H1 (cell line): ENCODE data around the gene GJB1. TPM values are rescaled to one million over a fixed set of nuclear protein-coding genes. Genes with fewer than 3 reads are reported as not detected.

Experiments
- CTCF ChIA-PET: fragments of 300-600 bp; sonication (Branson Sonifier 250); formaldehyde crosslinking; loops from one replicate; lab custom pipeline; 2021; ENCODE audit not compliant: partially characterized antibody; lab: Charles Lee
- POLR2A ChIA-PET: fragments of 300-600 bp; sonication (Branson Sonifier 250); formaldehyde crosslinking; loops from one replicate; lab custom pipeline; 2021; ENCODE audit warnings: inconsistent platforms; ENCODE audit not compliant: partially characterized antibody; lab: Charles Lee
- DNase-seq, 2 experiments: peaks; one replicate each; pipeline versions ENCODE4 v3.0.0 to v3.0.0-alpha.2; 2010 to 2022; ENCODE audit warnings: low spot score in 2 of 2, low read depth in 1 of 2, mixed read lengths in 1 of 2
- FAIRE-seq: peaks from 2 replicates; lab custom pipeline; 2011; peaks lifted over from hg19 to GRCh38; lab: Jason Lieb, UNC
- H2AFZ ChIP-seq: 2 replicates; pipeline ENCODE4 v1.8.1; 2012; ENCODE audit warnings: low read length, inconsistent platforms
- H2AK5ac ChIP-seq: 2 replicates; pipeline ENCODE4 v1.6.1; 2013; ENCODE audit warnings: low read depth, low read length
- H2BK120ac ChIP-seq: replicated peaks from 2 replicates; pipeline ENCODE3; 2013; ENCODE audit warnings: low read depth, low read length, inconsistent platforms
- H2BK12ac ChIP-seq: 2 replicates; pipeline ENCODE4 v1.6.1; 2013; ENCODE audit warnings: low read depth, low read length
- H2BK15ac ChIP-seq: 2 replicates; pipeline ENCODE4 v1.6.1; 2013; ENCODE audit warnings: low read length
- H2BK20ac ChIP-seq: 2 replicates; pipeline ENCODE4 v1.6.1; 2013; ENCODE audit warnings: low read length
- H2BK5ac ChIP-seq: 2 replicates; pipeline ENCODE4 v1.6.1; 2013; ENCODE audit warnings: low read depth, low read length
- H3K14ac ChIP-seq: 2 replicates; pipeline ENCODE4 v1.6.1; 2013; ENCODE audit warnings: inconsistent platforms; ENCODE audit not compliant: insufficient read length
- H3K18ac ChIP-seq: 2 replicates; pipeline ENCODE4 v1.6.1; 2013; ENCODE audit warnings: low read length; ENCODE audit errors: extremely low read depth
- H3K23ac ChIP-seq: 2 replicates; pipeline ENCODE4 v1.6.1; 2013; ENCODE audit warnings: inconsistent platforms; ENCODE audit not compliant: insufficient read length
- H3K23me2 ChIP-seq: 2 replicates; pipeline ENCODE4 v1.6.1; 2013; ENCODE audit warnings: low read depth, low read length
- H3K27ac ChIP-seq: 2 replicates; pipeline ENCODE4 v1.6.1; 2011; ENCODE audit warnings: low read depth, low read length, inconsistent platforms
- H3K27me3 ChIP-seq, 4 experiments: replicated peaks in 1 of 4; 1 replicate in 1 of 4; 2 replicates in 3 of 4; pipeline versions ENCODE4 v1.6.1 to v1.8.1; 2011 to 2013; ENCODE audit warnings: low read length in 3 of 4, mild to moderate bottlenecking in 3 of 4, inconsistent platforms in 2 of 4, mixed read lengths in 2 of 4, moderate library complexity in 1 of 4; ENCODE audit not compliant: control insufficient read depth in 3 of 4, insufficient read depth in 3 of 4; ENCODE audit errors: extremely low read depth in 1 of 4
- H3K36me3 ChIP-seq, 4 experiments: 2 replicates each; pipeline versions ENCODE4 v1.6.1 to v1.8.1; 2011 to 2013; ENCODE audit warnings: mild to moderate bottlenecking in 4 of 4, low read length in 3 of 4, moderate library complexity in 2 of 4, control low read depth in 1 of 4, inconsistent platforms in 1 of 4; ENCODE audit not compliant: insufficient read depth in 4 of 4, control insufficient read depth in 2 of 4
- H3K4ac ChIP-seq: replicated peaks from 2 replicates; pipeline ENCODE3; 2013; ENCODE audit warnings: low read length, low read depth, mixed read lengths, inconsistent platforms; ENCODE audit not compliant: insufficient read length
- H3K4me1 ChIP-seq, 4 experiments: replicated peaks in 1 of 4; 1 replicate in 1 of 4; 2 replicates in 3 of 4; pipeline versions ENCODE4 v1.6.1 to v1.8.1; 2011 to 2013; ENCODE audit warnings: low read length in 3 of 4, inconsistent platforms in 2 of 4, mixed read lengths in 1 of 4; ENCODE audit not compliant: insufficient read depth in 4 of 4, control insufficient read depth in 3 of 4
- H3K4me2 ChIP-seq, 2 experiments: 2 replicates each; pipeline versions ENCODE4 v1.6.1 to v1.8.1; 2011 to 2013; ENCODE audit warnings: low read depth in 2 of 2, low read length in 2 of 2, control low read depth in 1 of 2, inconsistent platforms in 1 of 2, mild to moderate bottlenecking in 1 of 2; ENCODE audit not compliant: insufficient read depth in 1 of 2
- H3K4me3 ChIP-seq, 4 experiments: fragments of 200-600, 300-600 bp in 1 of 4; sonication (generic), shearing (Covaris generic), sonication (Bioruptor Twin) in 1 of 4; 2 replicates each; pipeline versions ENCODE4 v1.5.1 to v1.8.1; 2011 to 2016; ENCODE audit warnings: low read length in 4 of 4, low read depth in 3 of 4, control low read depth in 2 of 4, inconsistent platforms in 2 of 4, mild to moderate bottlenecking in 2 of 4, mixed read lengths in 1 of 4, moderate library complexity in 1 of 4; ENCODE audit not compliant: insufficient read depth in 2 of 4; ENCODE audit errors: extremely low read depth in 1 of 4
- H3K56ac ChIP-seq: replicated peaks from 2 replicates; pipeline ENCODE3; 2013; ENCODE audit warnings: low read depth, mild to moderate bottlenecking, mixed read lengths, low read length, inconsistent platforms; ENCODE audit not compliant: insufficient read length
- H3K79me1 ChIP-seq: 2 replicates; pipeline ENCODE4 v1.6.1; 2013; ENCODE audit warnings: low read depth, low read length, control low read depth
- H3K79me2 ChIP-seq, 2 experiments: 2 replicates each; pipeline versions ENCODE4 v1.6.1 to v1.8.1; 2012 to 2013; ENCODE audit warnings: low read length in 2 of 2, mild to moderate bottlenecking in 2 of 2, inconsistent platforms in 1 of 2; ENCODE audit not compliant: insufficient read depth in 2 of 2, control insufficient read depth in 1 of 2
- H3K9ac ChIP-seq, 4 experiments: replicated peaks in 1 of 4; 1 replicate in 1 of 4; 2 replicates in 3 of 4; pipeline versions ENCODE4 v1.6.1 to v1.8.1; 2011 to 2013; ENCODE audit warnings: low read depth in 3 of 4, low read length in 3 of 4, control low read depth in 2 of 4, mild to moderate bottlenecking in 2 of 4, moderate library complexity in 2 of 4, inconsistent platforms in 1 of 4; ENCODE audit errors: extremely low read depth in 1 of 4
- H3K9me3 ChIP-seq, 2 experiments: 2 replicates each; pipeline versions ENCODE4 v1.6.1 to v1.8.1; 2012 to 2013; ENCODE audit warnings: mild to moderate bottlenecking in 2 of 2, moderate library complexity in 2 of 2, control low read depth in 1 of 2, inconsistent platforms in 1 of 2, low read depth in 1 of 2, low read length in 1 of 2, mixed read lengths in 1 of 2; ENCODE audit not compliant: insufficient read depth in 2 of 2
- H4K20me1 ChIP-seq, 2 experiments: replicated peaks in 1 of 2; 2 replicates each; pipeline versions ENCODE3 to v1.8.1; 2011 to 2013; ENCODE audit warnings: inconsistent platforms in 2 of 2, low read length in 2 of 2, mild to moderate bottlenecking in 1 of 2; ENCODE audit not compliant: insufficient read depth in 2 of 2, control insufficient read depth in 1 of 2
- H4K5ac ChIP-seq: 2 replicates; pipeline ENCODE4 v1.6.1; 2013; ENCODE audit warnings: low read length, low read depth, mixed read lengths, inconsistent platforms; ENCODE audit not compliant: insufficient read length
- H4K8ac ChIP-seq: 2 replicates; pipeline ENCODE4 v1.8.0; 2013; ENCODE audit warnings: mild to moderate bottlenecking, moderate library complexity, low read length, inconsistent platforms; ENCODE audit not compliant: insufficient read depth; ENCODE audit errors: extremely low read depth
- H4K91ac ChIP-seq: replicated peaks from 2 replicates; pipeline ENCODE3; 2013; ENCODE audit warnings: low read length, mixed read lengths, inconsistent platforms; ENCODE audit not compliant: insufficient read length
- NANOG ChIP-seq: IDR thresholded peaks from 2 replicates; pipeline ENCODE4 v1.6.1; 2011; ENCODE audit warnings: low read length, low read depth, mild to moderate bottlenecking, inconsistent platforms; ENCODE audit not compliant: insufficient read depth, poor library complexity, severe bottlenecking
- RAD21 ChIP-seq, 2 experiments: IDR thresholded peaks in 1 of 2; conservative IDR thresholded peaks in 1 of 2; 2 replicates each; pipeline ENCODE4 v1.6.1; 2011; ENCODE audit warnings: low read depth in 2 of 2, low read length in 2 of 2, improper control_type of control experiment in 1 of 2, inconsistent platforms in 1 of 2, mild to moderate bottlenecking in 1 of 2, moderate library complexity in 1 of 2
- RXRA ChIP-seq: IDR thresholded peaks from 2 replicates; pipeline ENCODE4 v1.6.1; 2011; ENCODE audit warnings: low read depth, mild to moderate bottlenecking, low read length, moderate library complexity; ENCODE audit not compliant: insufficient read depth
- YY1 ChIP-seq: IDR thresholded peaks from 2 replicates; pipeline ENCODE4 v1.6.1; 2011; ENCODE audit warnings: low read depth, mild to moderate bottlenecking, low read length
- WGBS, 2 experiments: shearing (Covaris generic) in 1 of 2; methylation state at CpG; one replicate each; pipeline versions ENCODE4 v1.1.6 to v1.1.7; 2013 to 2015; ENCODE audit warnings: low lambda C conversion rate in 2 of 2, mixed read lengths in 2 of 2, inconsistent platforms in 1 of 2, low coverage in 1 of 2, missing lambda C conversion rate in 1 of 2; ENCODE audit not compliant: insufficient replicate concordance in 2 of 2, insufficient coverage in 1 of 2, insufficient read length in 1 of 2; ENCODE audit errors: extremely low coverage in 1 of 2, missing lambda C conversion rate in 1 of 2; 5-methylcytosine and 5-hydroxymethylcytosine counted together
- polyA plus RNA-seq, 7 experiments: library from polyadenylated mRNA; depleted of rRNA in 3 of 7; stranded (reverse) in 5 of 7; unstranded in 2 of 7; fragments of >200 nt in 5 of 7; fragments of 200-250 nt in 2 of 7; gene quantifications; 1 replicate in 5 of 7; 2 replicates in 1 of 7; 4 replicates in 1 of 7; pipeline versions ENCODE4 v1.2.1 to v1.2.3, GENCODE V29; 2011 to 2013; ENCODE audit warnings: missing spikeins in 2 of 7, mixed read lengths in 2 of 7
- total RNA-seq: library from RNA; stranded (reverse); fragmentation: NEBNext Ultra II Directional; extraction: Animal tissue kit (Norgen Biotek cat#: 25700); gene quantifications from 2 replicates; pipeline ENCODE4 v1.2.1, GENCODE V29; 2021
- TF ChIP-seq, protein P1 (sequence below), 3 experiments: IDR thresholded peaks; 1 replicate in 2 of 3; 2 replicates in 1 of 3; pipeline versions ENCODE4 v1.5.1 to v1.6.1; 2011; ENCODE audit warnings: low read length in 3 of 3, mild to moderate bottlenecking in 3 of 3, inconsistent platforms in 2 of 3, low read depth in 1 of 3, moderate library complexity in 1 of 3; ENCODE audit not compliant: insufficient read depth in 1 of 3; ENCODE audit errors: control extremely low read depth in 1 of 3

The GJB1 gene
- total and polyA plus RNA-seq, 2 of the 8 experiments (the other 6 are each of a cell fraction or from before 2014, with no cell fraction given), result 0.14 TPM; not detected in 1

DNA sequence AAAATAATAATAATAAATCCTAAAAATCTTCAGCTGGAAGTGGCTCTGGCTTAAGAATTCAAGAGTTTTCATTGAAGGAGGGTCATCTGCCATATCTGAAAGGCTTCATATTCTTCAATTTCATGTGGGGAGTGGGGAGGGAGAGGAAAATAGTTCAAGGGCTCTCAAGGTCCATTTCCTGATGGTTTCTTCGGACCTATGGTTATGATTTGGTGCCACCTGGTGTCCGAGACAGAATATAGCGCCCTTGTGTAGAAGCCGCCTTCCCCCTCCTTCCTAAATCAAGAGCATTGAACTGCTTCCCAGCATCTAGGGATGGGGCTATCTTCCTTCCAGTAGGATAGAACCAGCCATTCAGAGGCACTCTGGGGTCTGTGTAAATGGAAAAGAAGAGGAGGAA lies 44.1 kb upstream of the GJB1 start:
- Histone ChIP-seq H2BK120ac (no peak overlapping the region), H2AK5ac (no peak overlapping the region), H2AFZ (no peak overlapping the region), H3K4ac (no peak overlapping the region), H4K5ac (no peak overlapping the region), H3K4me1 (peaks cover 3 to 7% (median 5%) of the 10 kb centered on the region in 4 experiments; a peak in 4 of 7 replicates), H3K36me3 (no peaks in the 10 kb centered on the region), H3K4me2 (no peak overlapping the region), H3K27me3 (no peaks in the 10 kb centered on the region), H3K27ac (no peak overlapping the region), H2BK15ac (no peak overlapping the region), H3K79me1 (no peaks in the 10 kb centered on the region), H3K4me3 (no peak overlapping the region), H3K14ac (no peak overlapping the region), H3K18ac (no peak overlapping the region), H3K9me3 (no peaks in the 10 kb centered on the region), H2BK20ac (no peak overlapping the region), H4K20me1 (no peaks in the 10 kb centered on the region), H3K79me2 (no peaks in the 10 kb centered on the region), H2BK5ac (no peak overlapping the region), H3K56ac (no peak overlapping the region), H2BK12ac (no peak overlapping the region), H3K23ac (no peak overlapping the region), H3K9ac (no peak overlapping the region), H4K91ac (no peak overlapping the region), H4K8ac (no peak overlapping the region), H3K23me2 (no peaks in the 10 kb centered on the region)
- peak; percentile 86 for FAIRE-seq
- 5% methylated on average over 4 of the region's 4 CpGs; no CpG with 5 or more reads in 1 of the 2 experiments for WGBS, 2 experiments
- ChIA-PET POLR2A (no interaction called here), CTCF (interaction anchor here (0.6 to 2.2 kb wide), 7 partner anchors 13 to 181 kb away, joined by 3 to 9 read pairs (median 4); no protein-coding TSS in a partner anchor)
- no peak for DNase-seq
- no peak for TF ChIP-seq NANOG
- TF ChIP-seq, protein P1, sequence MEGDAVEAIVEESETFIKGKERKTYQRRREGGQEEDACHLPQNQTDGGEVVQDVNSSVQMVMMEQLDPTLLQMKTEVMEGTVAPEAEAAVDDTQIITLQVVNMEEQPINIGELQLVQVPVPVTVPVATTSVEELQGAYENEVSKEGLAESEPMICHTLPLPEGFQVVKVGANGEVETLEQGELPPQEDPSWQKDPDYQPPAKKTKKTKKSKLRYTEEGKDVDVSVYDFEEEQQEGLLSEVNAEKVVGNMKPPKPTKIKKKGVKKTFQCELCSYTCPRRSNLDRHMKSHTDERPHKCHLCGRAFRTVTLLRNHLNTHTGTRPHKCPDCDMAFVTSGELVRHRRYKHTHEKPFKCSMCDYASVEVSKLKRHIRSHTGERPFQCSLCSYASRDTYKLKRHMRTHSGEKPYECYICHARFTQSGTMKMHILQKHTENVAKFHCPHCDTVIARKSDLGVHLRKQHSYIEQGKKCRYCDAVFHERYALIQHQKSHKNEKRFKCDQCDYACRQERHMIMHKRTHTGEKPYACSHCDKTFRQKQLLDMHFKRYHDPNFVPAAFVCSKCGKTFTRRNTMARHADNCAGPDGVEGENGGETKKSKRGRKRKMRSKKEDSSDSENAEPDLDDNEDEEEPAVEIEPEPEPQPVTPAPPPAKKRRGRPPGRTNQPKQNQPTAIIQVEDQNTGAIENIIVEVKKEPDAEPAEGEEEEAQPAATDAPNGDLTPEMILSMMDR (IDR thresholded peaks at IDR 0.05; ENCODE audit: control extremely low read depth in 1 of 3, insufficient read depth in 1 of 3, low read depth in 1 of 3, low read length in 3 of 3), result peak; percentile 33 to 64 (median 62)
- TF ChIP-seq RAD21 (IDR thresholded peaks at IDR 0.05 in 1 of 2, conservative IDR thresholded peaks at IDR 0.05 in 1 of 2; ENCODE audit: low read depth in 2 of 2, low read length in 2 of 2), result peak; percentile 82 to 87
- 0 out of 2 replicates have a peak, but pooled peaks have one; percentile 13 for TF ChIP-seq YY1
- no peak for TF ChIP-seq RXRA
